AG04449 (cell line): ENCODE measurements around the gene TUSC2.

Experiments used
- CTCF ChIA-PET: fragments of 350-600 bp; formaldehyde crosslinking; extraction: SDS; loops from one replicate; lab custom pipeline; 2021; ENCODE audit warnings: antibody characterized with exemption; lab: Yijun Ruan, JAX
- POLR2A ChIA-PET: fragments of 400-600, 350-600 bp; formaldehyde crosslinking; extraction: SDS; loops from one replicate; lab custom pipeline; 2020; ENCODE audit warnings: antibody characterized with exemption, inconsistent platforms; lab: Yijun Ruan, JAX
- DNase-seq: peaks from one replicate; pipeline ENCODE4 v3.0.0-alpha.2; 2010; ENCODE audit warnings: low read depth, low spot score
- H3K4me3 ChIP-seq: 2 replicates; pipeline ENCODE4 v1.5.1; 2011; ENCODE audit warnings: low read depth, mild to moderate bottlenecking, control low read depth, low read length
- TF ChIP-seq, protein P1 (sequence below): IDR thresholded peaks from one replicate; pipeline ENCODE4 v1.5.1; 2011; ENCODE audit warnings: mild to moderate bottlenecking, moderate library complexity, low read length, control low read depth, inconsistent platforms; ENCODE audit not compliant: insufficient read depth; ENCODE audit errors: missing control alignments

Gene TUSC2

DNA sequence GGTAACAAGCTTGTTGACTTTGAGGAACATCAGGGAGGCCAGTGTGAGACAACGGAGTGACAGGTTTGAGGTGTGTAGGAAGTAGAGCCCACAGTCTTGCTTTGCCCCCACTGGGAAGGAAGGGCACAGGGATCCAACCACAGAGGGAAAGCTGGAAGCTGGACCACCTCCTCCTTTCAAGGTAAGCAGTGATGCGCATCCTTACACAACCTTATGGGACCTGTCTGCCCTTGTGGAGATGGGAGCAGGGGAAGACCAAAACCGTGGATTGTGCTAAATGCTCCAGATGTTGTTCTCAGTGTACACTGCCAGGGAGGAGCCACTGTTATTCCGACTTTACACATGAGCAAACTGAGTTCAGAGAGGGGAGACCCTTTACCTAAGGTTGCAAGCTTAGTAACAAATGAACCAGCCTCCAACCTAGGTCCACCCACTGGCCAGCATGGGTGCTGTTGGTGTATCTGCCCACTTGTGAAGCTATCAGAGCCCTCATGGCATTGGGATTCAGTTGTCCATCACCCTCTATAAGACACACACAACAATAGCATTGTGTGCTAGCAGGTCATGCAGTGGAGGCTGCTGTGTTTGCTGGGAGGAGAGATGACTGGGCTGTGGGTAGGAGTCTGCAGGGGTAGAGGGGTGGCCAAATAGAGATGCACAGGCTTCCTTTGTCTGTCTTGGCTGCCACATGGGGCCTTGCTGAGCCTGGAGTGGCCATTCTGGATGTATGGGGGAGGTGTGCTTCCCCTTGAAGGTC is 49.7 kb downstream of the TUSC2 start:
- H3K4me3 ChIP-seq = no peak overlapping the region
- CTCF ChIA-PET = interaction anchor here (1.3 to 40.0 kb wide), 5 partner anchors 8 to 89 kb away, joined by 4 to 1609 read pairs (median 10); partner anchors contain the start of genes GNAI2, GNAT1 and SEMA3B
- TF ChIP-seq, protein P1, sequence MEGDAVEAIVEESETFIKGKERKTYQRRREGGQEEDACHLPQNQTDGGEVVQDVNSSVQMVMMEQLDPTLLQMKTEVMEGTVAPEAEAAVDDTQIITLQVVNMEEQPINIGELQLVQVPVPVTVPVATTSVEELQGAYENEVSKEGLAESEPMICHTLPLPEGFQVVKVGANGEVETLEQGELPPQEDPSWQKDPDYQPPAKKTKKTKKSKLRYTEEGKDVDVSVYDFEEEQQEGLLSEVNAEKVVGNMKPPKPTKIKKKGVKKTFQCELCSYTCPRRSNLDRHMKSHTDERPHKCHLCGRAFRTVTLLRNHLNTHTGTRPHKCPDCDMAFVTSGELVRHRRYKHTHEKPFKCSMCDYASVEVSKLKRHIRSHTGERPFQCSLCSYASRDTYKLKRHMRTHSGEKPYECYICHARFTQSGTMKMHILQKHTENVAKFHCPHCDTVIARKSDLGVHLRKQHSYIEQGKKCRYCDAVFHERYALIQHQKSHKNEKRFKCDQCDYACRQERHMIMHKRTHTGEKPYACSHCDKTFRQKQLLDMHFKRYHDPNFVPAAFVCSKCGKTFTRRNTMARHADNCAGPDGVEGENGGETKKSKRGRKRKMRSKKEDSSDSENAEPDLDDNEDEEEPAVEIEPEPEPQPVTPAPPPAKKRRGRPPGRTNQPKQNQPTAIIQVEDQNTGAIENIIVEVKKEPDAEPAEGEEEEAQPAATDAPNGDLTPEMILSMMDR = no peak
- no peak for DNase-seq
- POLR2A ChIA-PET = no interaction called here

DNA sequence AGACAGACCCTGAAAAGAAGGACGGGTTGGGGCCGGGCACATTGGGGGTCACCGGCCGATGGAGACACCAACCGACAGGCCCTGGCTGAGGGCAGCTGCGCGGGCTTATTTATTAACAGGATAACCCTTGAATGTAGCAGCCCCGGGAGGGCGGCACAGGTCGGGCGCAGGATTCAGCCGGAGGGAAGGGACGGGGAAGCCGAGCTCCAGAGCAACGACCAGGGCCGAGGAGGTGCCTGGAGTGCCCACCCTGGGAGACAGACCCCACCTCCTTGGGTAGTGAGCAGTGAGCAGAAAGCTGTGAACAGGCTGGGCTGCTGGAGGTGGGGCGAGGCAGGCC is 51.3 kb downstream of the TUSC2 start:
- H3K4me3 ChIP-seq = no peak overlapping the region
- TF ChIP-seq, protein P1 = no peak
- DNase-seq = no peak
- ChIA-PET CTCF (interaction anchor here (0.8 to 40.0 kb wide), 3 partner anchors 13 to 83 kb away, joined by 3 to 1609 read pairs (median 303); partner anchors contain the start of genes GNAI2 and GNAT1), POLR2A (interaction anchor here (0.7 kb wide), 1 partner anchor 68 kb away, joined by 3 read pairs; no protein-coding TSS in a partner anchor)

DNA sequence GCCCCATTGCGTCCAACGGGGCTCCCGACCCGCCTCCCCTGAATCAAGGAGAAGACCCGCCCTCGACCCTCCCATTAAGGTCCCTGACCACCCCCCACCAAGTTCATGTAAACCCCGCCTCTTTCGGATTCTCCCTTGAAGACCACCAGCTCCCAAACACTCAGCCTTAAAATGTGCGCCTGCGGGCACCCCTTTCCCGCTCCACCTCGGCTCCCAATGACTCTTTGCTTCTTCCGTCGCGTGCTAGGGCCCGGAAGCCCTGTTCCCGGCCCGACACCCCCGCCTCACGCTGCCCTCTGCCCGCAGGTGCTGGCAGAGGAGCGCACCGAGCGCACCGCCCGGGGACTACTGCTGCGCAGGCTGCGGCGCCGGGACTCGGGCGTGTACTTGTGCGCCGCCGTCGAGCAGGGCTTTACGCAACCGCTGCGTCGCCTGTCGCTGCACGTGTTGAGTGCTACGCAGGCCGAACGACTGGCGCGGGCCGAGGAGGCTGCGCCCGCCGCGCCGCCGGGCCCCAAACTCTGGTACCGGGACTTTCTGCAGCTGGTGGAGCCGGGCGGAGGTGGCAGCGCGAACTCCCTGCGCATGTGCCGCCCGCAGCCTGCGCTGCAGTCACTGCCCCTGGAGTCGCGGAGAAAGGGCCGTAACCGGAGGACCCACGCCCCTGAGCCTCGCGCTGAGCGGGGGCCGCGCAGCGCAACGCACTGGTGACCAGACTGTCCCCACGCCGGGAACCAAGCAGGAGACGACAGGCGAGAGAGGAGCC is 51.8 kb downstream of the TUSC2 start:
- TF ChIP-seq, protein P1 = no peak
- no peak overlapping the region for H3K4me3 ChIP-seq
- POLR2A ChIA-PET = no interaction called here
- CTCF ChIA-PET = interaction anchor here (0.8 to 40.0 kb wide), 8 partner anchors 10 to 87 kb away, joined by 3 to 1609 read pairs (median 6); partner anchors contain the start of genes GNAI2, GNAT1, HYAL3 and NAA80
- no peak for DNase-seq

DNA sequence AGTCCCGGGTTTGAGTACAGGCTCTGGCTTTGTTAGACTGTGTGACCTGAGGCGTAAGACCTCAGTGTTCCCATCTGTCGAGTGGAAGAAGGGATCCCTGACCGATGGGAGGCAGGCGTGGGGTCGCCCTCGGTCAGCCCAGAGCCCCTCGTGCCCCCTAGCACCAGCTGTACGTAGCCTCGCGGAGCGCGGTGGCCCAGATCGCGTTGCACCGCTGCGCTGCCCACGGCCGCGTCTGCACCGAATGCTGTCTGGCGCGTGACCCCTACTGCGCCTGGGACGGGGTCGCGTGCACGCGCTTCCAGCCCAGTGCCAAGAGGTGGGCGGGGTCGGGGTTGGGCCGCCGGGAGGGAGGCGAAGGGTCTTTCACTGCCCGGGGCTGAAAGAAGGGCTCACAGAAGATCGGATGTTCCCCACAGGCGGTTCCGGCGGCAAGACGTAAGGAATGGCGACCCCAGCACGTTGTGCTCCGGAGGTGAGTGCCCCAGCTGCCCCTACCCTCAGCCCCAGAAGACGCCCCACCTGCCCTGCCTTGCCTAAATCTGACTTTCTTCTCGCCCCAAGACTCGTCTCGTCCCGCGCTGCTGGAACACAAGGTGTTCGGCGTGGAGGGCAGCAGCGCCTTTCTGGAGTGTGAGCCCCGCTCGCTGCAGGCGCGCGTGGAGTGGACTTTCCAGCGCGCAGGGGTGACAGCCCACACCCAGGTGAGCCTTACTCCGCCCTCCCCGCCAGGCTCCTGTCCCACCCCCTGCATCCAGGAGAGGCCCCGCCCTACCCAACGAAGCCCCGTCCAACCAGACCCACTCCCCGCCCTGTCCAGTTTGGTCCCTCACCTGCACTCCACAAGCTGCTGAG is 52.7 kb downstream of the TUSC2 start:
- H3K4me3 ChIP-seq = no peak overlapping the region
- CTCF ChIA-PET = interaction anchor here (0.8 to 40.0 kb wide), 20 partner anchors 8 to 86 kb away, joined by 3 to 1609 read pairs (median 6); partner anchors contain the start of genes GNAI2, GNAT1, HYAL3 and IFRD2
- POLR2A ChIA-PET = no interaction called here
- no peak for DNase-seq
- TF ChIP-seq, protein P1 = no peak
